Neutrophil (primary cell): Measurements from ENCODE around the gene SLC35G1.

ENCODE experiments used
- H3K27ac ChIP-seq: fragments of 200-600 bp; sonication (generic); 2 replicates; pipeline ENCODE4 v1.5.1; 2016; ENCODE audit warnings: mild to moderate bottlenecking, moderate library complexity
- H3K27me3 ChIP-seq: fragments of 200-600 bp; sonication (generic); 2 replicates; pipeline ENCODE4 v1.6.0; 2016; ENCODE audit warnings: mild to moderate bottlenecking
- H3K36me3 ChIP-seq: fragments of 200-600 bp; sonication (generic); 2 replicates; pipeline ENCODE4 v1.5.1; 2017
- H3K4me1 ChIP-seq, 2 experiments: fragments of 200-600 bp in 1 of 2; sonication (generic) in 1 of 2; 1 replicate in 1 of 2; 2 replicates in 1 of 2; pipeline versions ENCODE4 v1.5.1 to v1.6.1; 2013 to 2016; ENCODE audit warnings: low read depth in 1 of 2, low read length in 1 of 2, mild to moderate bottlenecking in 1 of 2, moderate library complexity in 1 of 2; ENCODE audit not compliant: control insufficient read depth in 1 of 2, insufficient read depth in 1 of 2
- H3K4me3 ChIP-seq, 2 experiments: fragments of 200-600 bp in 1 of 2; sonication (generic) in 1 of 2; 1 replicate in 1 of 2; 2 replicates in 1 of 2; pipeline ENCODE4 v1.5.1; 2013 to 2016; ENCODE audit warnings: low read depth in 1 of 2, low read length in 1 of 2, mild to moderate bottlenecking in 1 of 2, moderate library complexity in 1 of 2
- H3K9me3 ChIP-seq: fragments of 200-600 bp; sonication (generic); 2 replicates; pipeline ENCODE4 v1.5.1; 2016
- CTCF ChIP-seq: fragments of 200-600 bp; sonication (generic); IDR thresholded peaks from 2 replicates; pipeline ENCODE4 v1.5.1; 2016; ENCODE audit warnings: antibody characterized with exemption

SLC35G1 gene

GRCh38 chr10:93894516-93895378 lies 969 bp downstream of the SLC35G1 start:
- no peak overlapping the region for H3K27ac ChIP-seq
- H3K36me3 ChIP-seq = no peaks in the 10 kb centered on the region
- H3K27me3 ChIP-seq = peaks cover 37% of the 10 kb centered on the region
- peak overlapping the region; percentile 51 to 61 for H3K4me3 ChIP-seq
- no peaks in the 10 kb centered on the region for H3K9me3 ChIP-seq
- peaks cover 15 to 21% of the 10 kb centered on the region in 2 experiments for H3K4me1 ChIP-seq
- no peak for TF ChIP-seq CTCF

GRCh38 chr10:93897070-93897780 lies 3.4 kb downstream of the SLC35G1 start:
- Histone ChIP-seq H3K36me3 (no peaks in the 10 kb centered on the region), H3K9me3 (no peaks in the 10 kb centered on the region), H3K4me1 (peaks cover 15 to 18% of the 10 kb centered on the region in 2 experiments), H3K4me3 (no peak overlapping the region), H3K27ac (no peak overlapping the region), H3K27me3 (peaks cover 33% of the 10 kb centered on the region)
- TF ChIP-seq CTCF = no peak

GRCh38 chr10:93899109-93899508 lies 5.3 kb downstream of the SLC35G1 start:
- Histone ChIP-seq H3K9me3 (no peaks in the 10 kb centered on the region), H3K4me1 (peaks cover 8 to 9% of the 10 kb centered on the region in 2 experiments), H3K27me3 (peaks cover 14% of the 10 kb centered on the region), H3K27ac (no peak overlapping the region), H3K36me3 (no peaks in the 10 kb centered on the region), H3K4me3 (no peak overlapping the region)
- no peak for TF ChIP-seq CTCF

- Histone ChIP-seq H3K27ac (no peak overlapping the region), H3K4me3 (no peak overlapping the region), H3K27me3 (no peaks in the 10 kb centered on the region), H3K36me3 (no peaks in the 10 kb centered on the region), H3K4me1 (no peaks in the 10 kb centered on the region), H3K9me3 (no peaks in the 10 kb centered on the region)
- TF ChIP-seq CTCF = no peak
Observed at GRCh38 chr10:93903051-93903450, 9.3 kb downstream of the SLC35G1 start.

GRCh38 chr10:93904901-93905300 lies 11.1 kb downstream of the SLC35G1 start:
- Histone ChIP-seq H3K27me3 (no peaks in the 10 kb centered on the region), H3K9me3 (no peaks in the 10 kb centered on the region), H3K27ac (no peak overlapping the region), H3K4me3 (no peak overlapping the region), H3K36me3 (no peaks in the 10 kb centered on the region), H3K4me1 (no peaks in the 10 kb centered on the region)
- TF ChIP-seq CTCF = no peak
